ENCODE data around the gene FGF2.
"Not testable (repeated sequence)": the region's sequence is repeated elsewhere in the genome, so short reads cannot be mapped to it uniquely, and the experiment has no call there.

The FGF2 gene

DNA sequence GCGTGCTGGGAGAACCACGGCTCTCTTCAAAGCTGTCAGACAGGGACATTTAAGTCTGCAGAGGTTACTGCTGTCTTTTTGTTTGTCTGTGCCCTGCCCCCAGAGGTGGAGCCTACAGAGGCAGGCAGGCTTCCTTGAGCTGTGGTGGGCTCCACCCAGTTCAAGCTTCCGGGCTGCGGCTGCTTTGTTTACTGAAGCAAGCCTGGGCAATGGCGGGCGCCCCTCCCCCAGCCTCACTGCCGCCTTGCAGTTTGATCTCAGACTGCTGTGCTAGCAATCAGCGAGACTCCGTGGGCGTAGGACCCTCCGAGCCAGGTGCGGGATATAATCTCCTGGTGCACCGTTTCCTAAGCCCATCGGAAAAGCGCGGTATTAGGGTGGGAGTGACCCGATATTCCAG, 118.5 kb downstream of the FGF2 start:
- not testable (repeated sequence) for DNase-seq

GRCh38 chr4:122946142-122946541, 119.5 kb downstream of the FGF2 start:
- DNase-seq, result no peak
